GM18907 (cell line): ENCODE measurements around the gene PWWP3B.
"Not testable (repeated sequence)": the region's sequence is repeated elsewhere in the genome, so short reads cannot be mapped to it uniquely, and the experiment has no call there.

Experiments used
- ATAC-seq: cut with Tn5 transposase; IDR thresholded peaks from one replicate; pipeline ENCODE4 v1.9.1; 2021; ENCODE audit warnings: mild to moderate bottlenecking, moderate library complexity; ENCODE audit not compliant: unreplicated experiment

The PWWP3B gene

DNA sequence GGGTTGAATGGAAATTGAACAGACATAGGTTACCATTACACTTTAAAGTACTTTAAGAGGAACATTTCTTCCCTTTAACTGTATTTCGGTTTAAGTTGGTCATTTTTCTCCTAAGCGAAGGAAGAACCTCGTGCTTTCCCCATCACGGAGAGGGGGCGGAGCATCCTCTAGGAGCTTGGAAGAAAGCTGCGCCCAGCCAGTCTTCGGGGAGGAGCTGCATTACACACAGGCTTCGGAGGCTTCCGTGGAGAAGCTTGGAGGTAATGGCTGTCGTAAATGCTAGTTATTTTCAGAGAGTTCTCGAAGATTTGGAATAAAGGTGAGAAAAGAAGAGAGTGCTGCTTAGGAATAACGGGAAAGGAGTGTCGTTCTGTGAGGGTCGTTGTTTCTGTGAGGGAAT, at the start of gene PWWP3B:
Gene PWWP3B (plus strand): TSS at position 199 of the 400 bp plus-strand sequence. CDS start 37,128 bp downstream, outside the sequence.
- no peak for ATAC-seq

DNA sequence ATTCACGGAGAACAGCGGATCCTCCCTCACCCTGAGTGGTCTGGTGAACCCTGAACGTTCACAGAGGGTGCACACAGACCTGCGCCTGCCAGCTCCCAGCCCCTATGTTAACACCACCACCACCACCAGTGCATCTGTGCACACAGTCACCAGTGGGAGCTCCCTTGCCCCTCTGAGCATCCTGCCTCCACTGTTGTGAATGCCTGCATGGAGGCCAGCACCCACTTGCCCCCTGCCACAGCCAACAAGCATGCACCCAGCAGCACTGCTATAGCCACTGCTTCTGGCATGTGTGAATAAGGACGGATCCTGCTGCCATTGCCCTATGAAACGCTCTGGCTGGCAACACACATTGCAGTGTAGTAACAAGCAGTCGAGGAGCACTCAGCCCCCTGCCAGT, 29.1 kb upstream of the PWWP3B start:
- ATAC-seq = no peak

DNA sequence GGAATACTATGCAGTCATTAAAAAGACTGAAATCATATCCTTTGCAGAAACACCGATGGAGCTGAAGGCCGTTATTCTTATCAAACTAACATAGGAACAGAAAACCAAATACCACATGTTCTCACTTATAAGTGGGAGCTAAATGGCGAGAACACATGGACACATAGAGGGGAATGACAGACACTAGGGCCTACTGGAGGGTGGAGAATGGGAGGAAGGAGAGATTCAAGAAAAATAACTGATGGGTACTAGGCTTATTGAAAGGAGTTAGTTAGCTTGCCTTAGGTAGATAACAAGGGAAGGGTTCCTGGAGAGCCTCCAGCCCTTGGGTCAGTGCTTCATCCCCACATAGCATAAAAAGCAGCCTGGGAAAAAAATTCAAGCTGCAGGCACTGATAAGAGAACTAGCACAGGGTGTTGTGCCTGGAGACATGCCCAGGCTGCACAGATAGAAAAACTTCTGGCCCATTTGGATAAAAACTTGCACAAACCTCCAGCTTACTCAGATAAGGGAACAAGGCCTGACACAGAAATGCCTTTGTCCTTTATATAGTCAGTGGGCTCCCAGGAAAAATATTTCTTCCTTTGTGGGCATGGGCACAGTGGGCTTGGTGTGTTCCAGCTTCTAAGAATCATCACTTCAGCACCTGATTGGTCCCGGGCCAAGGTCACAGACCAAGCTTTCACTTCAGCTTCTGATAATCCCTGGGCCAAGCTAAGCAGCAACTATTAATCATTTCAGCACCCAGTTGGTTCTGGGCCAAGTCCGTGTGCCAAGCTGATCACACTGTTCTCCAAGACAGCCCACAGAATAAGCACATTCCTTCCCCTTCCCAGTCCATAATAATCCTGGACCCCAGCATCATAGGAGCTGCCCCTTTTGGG, 23.1 kb upstream of the PWWP3B start:
- no peak for ATAC-seq

DNA sequence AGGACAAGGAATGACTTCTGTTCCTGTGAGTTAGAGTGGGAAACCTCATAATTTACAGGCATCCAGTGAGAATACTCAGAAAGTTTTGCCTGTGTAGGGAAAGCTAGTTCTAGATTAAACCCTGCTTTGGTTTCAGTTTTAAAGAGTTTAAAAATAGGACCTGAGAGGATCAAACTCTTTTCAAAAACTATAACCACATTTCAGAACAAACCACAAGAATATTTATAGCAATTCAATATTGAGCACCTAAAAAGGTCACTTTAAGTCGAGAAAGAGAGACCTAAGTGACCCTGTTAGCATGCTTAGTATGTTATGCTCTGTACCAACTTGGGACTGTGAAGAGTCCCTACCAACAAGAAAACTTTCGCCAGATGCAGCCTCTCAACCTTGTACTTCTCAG, 17.4 kb upstream of the PWWP3B start:
- no peak for ATAC-seq

DNA sequence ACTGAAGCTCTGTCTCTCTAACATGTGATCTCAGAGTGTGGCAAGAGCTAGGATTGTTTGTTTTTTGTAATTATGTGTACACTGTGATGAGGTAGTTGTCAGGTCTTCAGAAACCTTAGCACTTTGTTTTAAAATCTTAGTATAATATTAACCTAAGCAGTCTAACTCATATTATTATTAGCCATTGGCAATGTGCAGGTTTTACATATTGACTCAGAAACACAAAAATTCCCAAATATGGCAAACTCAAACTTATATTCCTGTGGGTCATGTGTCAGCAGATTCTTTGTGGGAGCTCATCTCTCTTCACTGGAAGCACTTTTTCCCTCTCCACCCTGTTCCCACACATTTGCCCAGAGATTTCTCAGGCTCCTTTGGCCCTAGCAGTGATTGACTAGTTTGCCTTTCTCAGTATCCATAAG, 8.2 kb upstream of the PWWP3B start:
- no peak for ATAC-seq

DNA sequence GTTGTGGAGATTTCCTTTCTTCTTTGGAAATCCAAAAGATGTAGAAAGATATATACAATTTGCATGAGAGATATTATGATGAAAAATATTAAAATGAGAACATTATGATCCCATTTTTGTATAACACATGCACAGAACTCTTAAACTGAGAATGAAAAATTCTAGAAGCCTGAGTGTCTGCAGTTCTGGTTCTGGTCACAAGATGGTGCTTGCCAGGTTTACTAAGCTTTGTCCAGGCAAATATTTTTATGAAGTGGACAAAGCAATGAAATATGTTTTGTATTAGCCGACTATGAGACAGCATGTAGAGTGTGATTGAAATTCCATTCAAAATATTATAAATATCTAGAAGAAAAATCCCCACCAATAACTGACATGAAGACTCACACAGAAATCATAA, 2.2 kb downstream of the PWWP3B start:
- no peak for ATAC-seq

DNA sequence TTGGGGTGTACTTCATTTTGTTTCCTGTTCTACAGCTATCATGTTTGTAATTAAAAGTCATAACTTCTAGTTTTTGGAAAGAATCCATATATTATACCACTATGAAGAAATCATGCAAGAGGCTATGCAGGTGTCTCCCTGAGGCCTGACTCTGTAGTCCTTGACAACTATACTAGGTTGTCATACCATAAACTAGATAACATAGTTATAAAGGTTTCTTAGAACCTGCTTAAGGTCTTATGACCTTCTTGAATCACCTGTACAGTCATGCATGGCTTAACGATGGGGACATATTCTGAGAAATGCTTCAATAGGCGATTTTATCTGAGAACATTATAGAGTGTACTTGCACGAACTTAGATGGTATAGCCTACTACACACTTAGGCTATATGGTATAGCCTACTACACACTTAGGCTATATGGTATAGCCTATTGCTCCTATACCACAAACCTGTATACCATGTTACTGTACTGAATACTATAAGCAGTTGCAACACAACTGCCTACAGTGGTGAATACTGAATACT, 3.3 kb downstream of the PWWP3B start:
- no peak for ATAC-seq

DNA sequence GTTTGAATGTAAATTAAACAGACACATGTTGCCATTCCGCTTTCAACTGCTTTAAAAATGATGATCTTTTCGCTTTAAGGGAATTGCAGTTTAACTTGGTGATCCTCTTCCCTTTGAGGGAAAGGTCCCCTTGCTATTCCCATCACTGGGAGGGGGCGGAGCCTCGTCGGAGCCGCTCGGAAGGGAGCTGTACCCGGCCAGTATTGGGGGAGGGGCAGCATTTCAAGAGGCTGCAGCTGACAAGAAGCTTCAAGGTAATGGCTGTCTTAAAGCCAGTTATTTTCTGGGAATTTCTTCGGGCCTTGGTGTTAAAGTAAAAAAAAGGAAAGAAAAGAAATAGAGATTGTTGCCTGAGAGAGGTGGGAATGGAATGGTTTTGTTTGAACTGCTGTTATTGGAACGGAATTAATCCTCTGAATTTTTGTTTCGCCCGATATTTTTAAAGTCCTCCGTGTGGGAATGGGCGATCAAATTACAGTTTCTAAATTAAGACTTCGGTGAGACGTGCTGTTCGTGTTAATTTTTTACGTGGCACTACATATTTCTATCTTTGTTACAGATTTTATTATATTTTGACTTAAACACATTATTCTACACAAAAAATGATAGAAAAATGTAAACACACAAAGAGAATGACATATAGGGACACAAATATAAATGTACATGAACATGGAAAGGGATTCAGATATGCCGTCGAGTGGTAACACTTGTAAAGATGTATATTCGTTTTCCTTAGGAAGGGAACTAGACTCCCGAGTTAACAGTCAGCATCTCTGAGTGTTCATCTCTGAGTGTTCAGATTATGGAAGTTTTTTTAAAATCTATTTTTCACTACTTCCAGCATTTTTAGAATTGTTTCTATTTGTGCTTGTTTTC, 9.2 kb downstream of the PWWP3B start:
- no peak for ATAC-seq

DNA sequence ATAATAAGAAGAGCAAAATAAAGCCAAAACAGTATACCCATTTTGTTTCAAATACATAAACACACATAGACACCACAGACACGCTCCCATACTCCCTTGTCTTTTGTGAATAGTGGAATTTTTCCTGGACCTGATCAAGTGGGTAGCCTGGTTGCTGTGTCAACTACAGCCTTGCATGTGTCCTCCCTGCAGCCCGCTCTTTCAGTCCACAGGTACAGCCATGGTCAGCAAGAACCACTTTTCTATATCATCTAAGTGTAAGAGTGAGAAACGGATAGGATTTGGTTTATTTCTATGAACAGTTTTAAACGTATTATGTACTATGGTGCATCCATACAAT, 9.8 kb downstream of the PWWP3B start:
- no peak for ATAC-seq

DNA sequence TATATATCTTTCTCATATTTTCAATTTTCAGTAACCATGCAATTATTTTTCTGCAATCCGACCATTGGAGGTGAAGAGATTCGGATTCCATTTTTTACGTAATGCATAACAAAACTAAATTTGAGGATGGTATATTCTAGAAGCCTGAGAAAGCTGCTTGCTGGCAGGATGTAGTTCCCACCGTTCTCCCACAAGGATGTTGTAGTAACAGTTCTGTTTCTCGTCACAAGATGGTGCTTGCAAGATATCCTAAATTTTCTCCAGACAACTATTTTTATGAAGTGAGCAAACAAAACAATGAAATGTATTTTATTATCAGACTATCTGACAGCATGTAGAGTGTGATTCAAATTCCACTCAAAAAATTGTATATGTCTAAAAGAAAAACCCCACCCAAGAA, 10.7 kb downstream of the PWWP3B start:
- ATAC-seq = no peak

DNA sequence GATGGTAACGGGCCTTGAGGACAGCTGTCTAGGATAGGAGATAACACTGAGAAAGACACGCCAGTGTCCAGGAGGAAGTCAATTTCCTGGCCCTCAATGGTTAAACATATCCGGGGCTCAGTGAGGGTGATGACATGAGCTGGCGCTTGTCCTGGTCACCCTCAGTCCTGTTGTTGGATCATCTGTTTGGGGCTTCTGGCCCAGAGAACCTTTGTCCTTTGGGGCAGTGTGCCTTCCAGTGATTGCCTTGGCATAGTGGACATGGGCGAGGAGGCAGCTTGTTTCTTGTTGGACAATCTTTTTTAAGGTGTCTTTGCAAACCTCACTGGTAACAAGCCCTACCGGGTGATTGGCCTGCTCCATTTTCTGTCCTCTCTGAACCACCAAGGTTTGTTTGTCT, 15.6 kb downstream of the PWWP3B start:
- not testable (repeated sequence) for ATAC-seq

DNA sequence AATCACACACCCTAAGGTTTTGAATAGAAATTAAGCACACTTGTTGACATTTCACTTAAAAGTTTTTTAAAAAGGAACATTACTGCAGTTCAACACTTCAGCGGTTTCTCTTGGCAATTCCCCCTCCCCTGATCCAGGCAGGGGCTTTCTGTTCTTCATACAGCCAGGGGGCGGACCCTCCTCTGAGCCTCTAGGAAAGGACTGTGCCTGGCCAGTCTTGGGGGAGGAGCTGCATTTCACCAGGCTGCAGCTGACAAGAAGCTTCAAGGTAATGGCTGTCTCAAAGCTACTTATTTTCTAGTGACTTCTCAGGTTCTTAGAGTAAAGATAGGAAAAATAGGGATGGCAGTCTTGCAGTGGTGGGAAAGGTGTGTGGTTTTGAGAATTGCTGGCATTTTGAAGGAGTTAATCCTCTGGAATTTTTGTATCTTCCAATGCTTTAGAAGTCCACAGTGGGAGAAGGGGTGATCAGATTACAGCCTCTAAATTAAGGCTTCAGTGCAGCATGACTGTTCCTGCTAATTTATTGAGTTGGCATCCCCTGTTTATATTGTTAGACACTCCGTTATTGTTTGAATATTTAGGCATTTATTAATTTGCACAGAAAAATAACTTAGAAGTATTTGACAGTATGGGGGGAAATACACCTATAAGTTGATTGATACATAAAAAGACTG, 33.5 kb downstream of the PWWP3B start:
- no peak for ATAC-seq

DNA sequence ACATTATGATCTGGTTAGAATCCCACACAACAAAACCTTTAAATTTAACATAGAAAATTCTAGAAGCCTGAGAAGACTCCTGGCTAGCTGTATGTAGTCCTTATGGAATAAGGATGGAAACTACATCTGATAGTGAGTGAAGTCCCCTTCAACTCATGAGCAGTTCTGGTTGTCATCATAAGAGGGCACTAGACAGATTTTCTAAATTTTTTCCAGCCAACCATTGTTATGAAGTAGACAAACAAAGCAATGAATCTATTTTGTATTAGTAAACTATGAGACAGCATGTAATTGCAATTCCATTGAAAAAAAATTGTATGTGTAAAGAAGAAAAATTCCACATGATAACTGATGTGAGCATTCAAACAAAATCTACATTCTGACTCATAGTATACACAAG, 35.2 kb downstream of the PWWP3B start:
- no peak for ATAC-seq

DNA sequence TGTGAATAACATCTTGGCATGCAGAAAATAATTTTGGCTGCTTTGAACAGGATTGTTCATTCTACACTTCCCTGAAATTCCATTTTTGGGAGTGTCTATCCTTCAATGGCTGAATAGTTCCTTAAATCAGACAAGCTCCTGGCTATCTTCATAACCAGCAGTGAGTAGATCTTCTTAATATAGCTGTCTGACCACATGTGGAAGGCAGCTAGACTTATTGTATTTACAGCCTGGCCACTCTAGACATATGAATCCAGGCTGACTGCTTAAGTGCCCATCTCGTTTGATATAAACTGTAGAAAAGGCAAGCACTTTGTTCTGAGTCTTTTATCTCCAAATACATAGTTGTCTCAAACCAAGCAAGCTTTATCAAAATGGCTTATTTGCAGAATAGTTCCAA, 40.0 kb downstream of the PWWP3B start:
- ATAC-seq = no peak
